ENCODE data around the gene NOSIP. TPM values are rescaled to one million over a fixed set of nuclear protein-coding genes. Genes with fewer than 3 reads are reported as not detected.
A peak's percentile ranks its signal among the peaks of the same experiment; 100 is the strongest.

NOSIP gene
- total RNA-seq, 1 donor from 2014 or later: 26.2 TPM

- no peaks in the 10 kb centered on the region for H3K36me3 ChIP-seq
- Mint-ChIP-seq H3K27me3 (ENCODE audit: insufficient read depth, low read depth) (peaks cover 6% of the 10 kb centered on the region), H3K36me3 (peaks cover 3% of the 10 kb centered on the region), H3K9me3 (no peaks in the 10 kb centered on the region), H3K4me1 (peaks cover 22% of the 10 kb centered on the region), H3K4me3 (peak overlapping the region; percentile 15), H3K27ac (no peak overlapping the region)
- no peaks in the 10 kb centered on the region for H4K20me1 ChIP-seq (ENCODE audit: low read depth)
- no peak overlapping the region for H3K4me2 ChIP-seq
- no peak overlapping the region for H2AFZ ChIP-seq (replicated peaks)
- peaks cover 25% of the 10 kb centered on the region for H3F3A ChIP-seq (ENCODE audit: low read depth)
- H3K27ac ChIP-seq: no peak overlapping the region
- H3K4me1 ChIP-seq: peaks cover 15% of the 10 kb centered on the region
- no peak for TF ChIP-seq EZH2phosphoT487 (IDR thresholded peaks at IDR 0.05)
- no peak for TF ChIP-seq CTCF (IDR thresholded peaks at IDR 0.05)
- TF ChIP-seq EZH2 (IDR thresholded peaks at IDR 0.05): no peak
- H3K9me3 ChIP-seq (ENCODE audit: low read depth): no peaks in the 10 kb centered on the region
- H3K27me3 ChIP-seq: no peaks in the 10 kb centered on the region
- H3K79me2 ChIP-seq (ENCODE audit: low read depth): peaks cover 6% of the 10 kb centered on the region
- DNase-seq (ENCODE audit: low spot score): no peak
- no peak overlapping the region for H3K4me3 ChIP-seq
- no peak overlapping the region for H3K9ac ChIP-seq
Observed at GRCh38 chr19:49515767-49516166, 64.6 kb downstream of the NOSIP start.

- Histone ChIP-seq H3F3A (ENCODE audit: low read depth) (peaks cover 25% of the 10 kb centered on the region), H2AFZ (replicated peaks) (no peak overlapping the region), H4K20me1 (ENCODE audit: low read depth) (no peaks in the 10 kb centered on the region), H3K4me3 (peak overlapping the region; percentile 66), H3K4me1 (peaks cover 15% of the 10 kb centered on the region), H3K4me2 (peak overlapping the region; percentile 81), H3K9me3 (ENCODE audit: low read depth) (no peaks in the 10 kb centered on the region), H3K27ac (no peak overlapping the region), H3K9ac (no peak overlapping the region), H3K36me3 (no peaks in the 10 kb centered on the region), H3K27me3 (no peaks in the 10 kb centered on the region), H3K79me2 (ENCODE audit: low read depth) (peaks cover 6% of the 10 kb centered on the region)
- DNase-seq (ENCODE audit: low spot score): no peak
- Mint-ChIP-seq H3K36me3 (peaks cover 3% of the 10 kb centered on the region), H3K4me3 (peak overlapping the region; percentile 90), H3K27me3 (ENCODE audit: insufficient read depth, low read depth) (peaks cover 7% of the 10 kb centered on the region), H3K27ac (no peak overlapping the region), H3K9me3 (no peaks in the 10 kb centered on the region), H3K4me1 (peaks cover 22% of the 10 kb centered on the region)
- TF ChIP-seq EZH2phosphoT487 (IDR thresholded peaks at IDR 0.05) (no peak), EZH2 (IDR thresholded peaks at IDR 0.05) (no peak), CTCF (IDR thresholded peaks at IDR 0.05) (no peak)
Observed at GRCh38 chr19:49514151-49514550, 66.2 kb downstream of the NOSIP start.

- H3K4me2 ChIP-seq: peak overlapping the region; percentile 81
- Mint-ChIP-seq H3K27me3 (ENCODE audit: insufficient read depth, low read depth) (peaks cover 7% of the 10 kb centered on the region), H3K4me1 (peaks cover 22% of the 10 kb centered on the region), H3K9me3 (no peaks in the 10 kb centered on the region), H3K4me3 (peak overlapping the region; percentile 90), H3K36me3 (peaks cover 3% of the 10 kb centered on the region), H3K27ac (no peak overlapping the region)
- no peak overlapping the region for H2AFZ ChIP-seq (replicated peaks)
- TF ChIP-seq EZH2 (IDR thresholded peaks at IDR 0.05): no peak
- no peak for TF ChIP-seq CTCF (IDR thresholded peaks at IDR 0.05)
- TF ChIP-seq EZH2phosphoT487 (IDR thresholded peaks at IDR 0.05): no peak
- peaks cover 25% of the 10 kb centered on the region for H3F3A ChIP-seq (ENCODE audit: low read depth)
- H3K27me3 ChIP-seq: no peaks in the 10 kb centered on the region
- DNase-seq (ENCODE audit: low spot score): no peak
- H3K9ac ChIP-seq: peak overlapping the region; percentile 40
- no peaks in the 10 kb centered on the region for H3K9me3 ChIP-seq (ENCODE audit: low read depth)
- no peaks in the 10 kb centered on the region for H3K36me3 ChIP-seq
- peaks cover 15% of the 10 kb centered on the region for H3K4me1 ChIP-seq
- H3K27ac ChIP-seq: no peak overlapping the region
- peak overlapping the region; percentile 66 for H3K4me3 ChIP-seq
- H4K20me1 ChIP-seq (ENCODE audit: low read depth): no peaks in the 10 kb centered on the region
- peaks cover 6% of the 10 kb centered on the region for H3K79me2 ChIP-seq (ENCODE audit: low read depth)
Observed at GRCh38 chr19:49513746-49514118, 66.6 kb downstream of the NOSIP start.

Data from neural progenitor cell (in vitro differentiated cells).